OCI-LY1 (cell line): ENCODE data around the gene ZNF415.

Experiments
- H2AFZ ChIP-seq: fragments of 200-600 bp; sonication (generic), shearing (Covaris generic); 2 replicates; pipeline ENCODE4 v1.6.0; 2014; ENCODE audit warnings: antibody characterized with exemption, mild to moderate bottlenecking, low read length
- H3F3A ChIP-seq: fragments of 200-600 bp; sonication (generic), shearing (Covaris generic); 2 replicates; pipeline ENCODE4 v1.6.0; 2014; ENCODE audit warnings: mild to moderate bottlenecking, antibody characterized with exemption, low read length, moderate library complexity; ENCODE audit not compliant: insufficient read depth
- H3K27ac ChIP-seq: fragments of 200-600 bp; sonication (generic); 2 replicates; pipeline ENCODE4 v1.5.1; 2014; ENCODE audit warnings: low read length, mixed run types, mild to moderate bottlenecking, low read depth; ENCODE audit not compliant: poor library complexity, severe bottlenecking
- H3K27me3 ChIP-seq: fragments of 200-600 bp; sonication (generic); 2 replicates; pipeline ENCODE4 v1.6.0; 2014; ENCODE audit warnings: antibody characterized with exemption, mild to moderate bottlenecking, low read length, moderate library complexity; ENCODE audit not compliant: insufficient read depth
- H3K36me3 ChIP-seq: fragments of 200-600 bp; sonication (generic); 2 replicates; pipeline ENCODE4 v1.6.1; 2014; ENCODE audit warnings: mild to moderate bottlenecking, antibody characterized with exemption, low read length, moderate library complexity, mixed read lengths; ENCODE audit not compliant: insufficient read depth
- H3K4me1 ChIP-seq: fragments of 200-600 bp; sonication (generic); 2 replicates; pipeline ENCODE4 v1.5.1; 2014; ENCODE audit warnings: mild to moderate bottlenecking, low read length, moderate library complexity; ENCODE audit not compliant: insufficient read depth, severe bottlenecking
- H3K4me2 ChIP-seq: fragments of 200-600 bp; sonication (generic), shearing (Covaris generic); 2 replicates; pipeline ENCODE4 v1.6.1; 2014; ENCODE audit warnings: low read length
- H3K4me3 ChIP-seq: fragments of 200-600 bp; sonication (generic); 2 replicates; pipeline ENCODE4 v1.5.1; 2014; ENCODE audit warnings: low read length, low read depth, mild to moderate bottlenecking, mixed read lengths; ENCODE audit not compliant: poor library complexity, severe bottlenecking
- H3K79me2 ChIP-seq: fragments of 200-600 bp; shearing (Covaris generic); 2 replicates; pipeline ENCODE4 v1.6.1; 2016; ENCODE audit warnings: mixed run types, low read length, mixed read lengths; ENCODE audit not compliant: insufficient read depth
- H3K9ac ChIP-seq: fragments of 200-600 bp; sonication (generic), shearing (Covaris generic); 2 replicates; pipeline ENCODE4 v1.6.1; 2014; ENCODE audit warnings: mild to moderate bottlenecking, low read length, mixed read lengths
- H3K9me2 ChIP-seq: fragments of 200-600 bp; sonication (generic), shearing (Covaris generic); 2 replicates; pipeline ENCODE4 v1.6.1; 2014; ENCODE audit warnings: low read depth, mild to moderate bottlenecking, low read length, mixed read lengths
- H3K9me3 ChIP-seq: fragments of 200-600 bp; shearing (Covaris generic); 2 replicates; pipeline ENCODE4 v1.6.1; 2014; ENCODE audit warnings: low read length, mixed read lengths
- H4K20me1 ChIP-seq: fragments of 200-600 bp; sonication (generic), shearing (Covaris generic); 2 replicates; pipeline ENCODE4 v1.6.0; 2016; ENCODE audit warnings: mild to moderate bottlenecking, low read length; ENCODE audit not compliant: insufficient read depth
- CTCF ChIP-seq: fragments of 200-600 bp; sonication (generic), shearing (Covaris generic); IDR thresholded peaks from 2 replicates; pipeline ENCODE4 v1.5.1; 2017; ENCODE audit warnings: mild to moderate bottlenecking, antibody characterized with exemption, low read length, moderate library complexity, mixed read lengths
- EZH2 ChIP-seq: fragments of 200-600 bp; sonication (generic), shearing (Covaris generic); IDR thresholded peaks from 2 replicates; pipeline ENCODE4 v1.8.0; 2017; ENCODE audit warnings: borderline replicate concordance, mixed run types, mild to moderate bottlenecking, antibody characterized with exemption, low read length, moderate library complexity, mixed read lengths

The ZNF415 gene

DNA sequence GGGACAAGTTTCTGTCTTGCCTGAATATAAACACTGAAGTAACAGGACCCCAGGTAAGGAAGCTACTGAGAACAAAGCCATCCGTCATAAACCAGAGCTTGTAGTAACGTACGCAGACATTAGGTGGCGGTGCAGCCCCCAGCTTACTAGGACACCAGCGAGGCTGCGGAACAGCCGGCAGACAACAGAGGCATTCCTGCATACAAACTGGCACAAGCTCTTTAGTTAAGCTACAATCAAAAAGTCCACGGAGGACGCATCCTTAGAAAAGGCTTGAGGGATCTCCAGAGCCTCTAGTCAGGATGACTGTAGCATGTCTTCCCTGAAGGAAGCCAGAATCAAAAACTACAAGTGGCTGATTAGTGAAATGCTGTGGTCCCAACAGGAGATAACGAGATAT, 55.7 kb downstream of the ZNF415 start:
- no peak overlapping the region for H3K9ac ChIP-seq
- H3K36me3 ChIP-seq, result peaks cover 95% of the 10 kb centered on the region
- peaks cover 25% of the 10 kb centered on the region for H3K9me3 ChIP-seq
- no peaks in the 10 kb centered on the region for H4K20me1 ChIP-seq
- H3K4me3 ChIP-seq, result no peak overlapping the region
- no peaks in the 10 kb centered on the region for H3F3A ChIP-seq
- no peak overlapping the region for H3K27ac ChIP-seq
- H3K4me1 ChIP-seq, result no peaks in the 10 kb centered on the region
- H2AFZ ChIP-seq, result no peak overlapping the region
- H3K79me2 ChIP-seq, result no peaks in the 10 kb centered on the region
- TF ChIP-seq CTCF (peak; percentile 29; the same call in 1 of the 2 replicates), EZH2 (no peak)
- H3K9me2 ChIP-seq, result no peaks in the 10 kb centered on the region
- no peaks in the 10 kb centered on the region for H3K27me3 ChIP-seq
- no peak overlapping the region for H3K4me2 ChIP-seq

- no peak overlapping the region for H3K4me3 ChIP-seq
- no peaks in the 10 kb centered on the region for H3F3A ChIP-seq
- H3K4me1 ChIP-seq, result no peaks in the 10 kb centered on the region
- no peaks in the 10 kb centered on the region for H4K20me1 ChIP-seq
- peaks cover 37% of the 10 kb centered on the region for H3K9me3 ChIP-seq
- no peak overlapping the region for H3K4me2 ChIP-seq
- no peaks in the 10 kb centered on the region for H3K79me2 ChIP-seq
- H3K36me3 ChIP-seq, result peaks cover 70% of the 10 kb centered on the region
- no peak overlapping the region for H3K27ac ChIP-seq
- H2AFZ ChIP-seq, result no peak overlapping the region
- no peak for TF ChIP-seq EZH2
- TF ChIP-seq CTCF, result no peak
- H3K9me2 ChIP-seq, result no peaks in the 10 kb centered on the region
- H3K9ac ChIP-seq, result no peak overlapping the region
- H3K27me3 ChIP-seq, result no peaks in the 10 kb centered on the region
Observed at GRCh38 chr19:53068834-53069233, 63.9 kb downstream of the ZNF415 start.

- H3K4me1 ChIP-seq, result no peaks in the 10 kb centered on the region
- H4K20me1 ChIP-seq, result no peaks in the 10 kb centered on the region
- H3K79me2 ChIP-seq, result no peaks in the 10 kb centered on the region
- no peak overlapping the region for H3K4me3 ChIP-seq
- no peaks in the 10 kb centered on the region for H3K9me2 ChIP-seq
- no peak for TF ChIP-seq CTCF
- H3K27me3 ChIP-seq, result no peaks in the 10 kb centered on the region
- no peak overlapping the region for H2AFZ ChIP-seq
- no peaks in the 10 kb centered on the region for H3F3A ChIP-seq
- H3K9me3 ChIP-seq, result peaks cover 36% of the 10 kb centered on the region
- no peak overlapping the region for H3K27ac ChIP-seq
- H3K36me3 ChIP-seq, result peaks cover 64% of the 10 kb centered on the region
- H3K4me2 ChIP-seq, result no peak overlapping the region
- H3K9ac ChIP-seq, result no peak overlapping the region
Observed at GRCh38 chr19:53068199-53068598, 64.5 kb downstream of the ZNF415 start.
